ENCODE data around the gene EIF4B. TPM values are rescaled to one million over a fixed set of nuclear protein-coding genes. Genes with fewer than 3 reads are reported as not detected.

EIF4B gene
- total and polyA plus RNA-seq, 9 of the 15 experiments (the other 6 are each of a cell fraction or from before 2014, with no cell fraction given), result 138 to 669 (median 552) TPM

- no TSS peak for BruUV-seq (replicated peaks)
- Histone ChIP-seq H3K79me2 (ENCODE audit: control insufficient read depth, insufficient read depth, low read length) (no peaks in the 10 kb centered on the region), H3K4me1 (replicated peaks in 1 of 2; ENCODE audit: control insufficient read depth in 2 of 2, insufficient read depth in 2 of 2, low read length in 2 of 2) (peaks cover 22 to 23% of the 10 kb centered on the region in 2 experiments), H3K27me3 (ENCODE audit: control insufficient read depth in 2 of 2, insufficient read depth in 2 of 2, low read length in 2 of 2) (no peaks in the 10 kb centered on the region; a peak in 1 of 5 replicates), H3K9ac (ENCODE audit: insufficient read depth in 1 of 2, low read depth in 2 of 2, low read length in 2 of 2) (0 out of 4 replicates have a peak overlapping the region, but pooled peaks of 1 of the 2 experiments have one; percentile 54), H3K4me2 (ENCODE audit: insufficient read depth, low read length) (no peak overlapping the region), H3K9me3 (replicated peaks; ENCODE audit: control insufficient read depth, insufficient read depth, low read depth, low read length) (no peaks in the 10 kb centered on the region), H3K27ac (ENCODE audit: extremely low read depth, low read depth, low read length) (no peak overlapping the region), H3K9me1 (ENCODE audit: control insufficient read depth, insufficient read depth, low read length) (no peaks in the 10 kb centered on the region), H4K20me1 (replicated peaks; ENCODE audit: control insufficient read depth, insufficient read depth, low read length) (no peaks in the 10 kb centered on the region), H3K4me3 (no peak overlapping the region), H2AFZ (ENCODE audit: low read depth, low read length) (no peak overlapping the region), H3K36me3 (ENCODE audit: control insufficient read depth, insufficient read depth, low read length) (peaks cover 9% of the 10 kb centered on the region; the same call in 2 of the 3 replicates)
- no peak for TF ChIP-seq KAT8 (IDR thresholded peaks at IDR 0.05; ENCODE audit: low read depth)
- TF ChIP-seq TRIM24 (IDR thresholded peaks at IDR 0.05), result no peak
- no peak for TF ChIP-seq SIX5 (IDR thresholded peaks at IDR 0.05; ENCODE audit: borderline replicate concordance in 1 of 2, insufficient read depth in 1 of 2, low read depth in 1 of 2, low read length in 2 of 2)
- TF ChIP-seq POU5F1 (IDR thresholded peaks at IDR 0.05; ENCODE audit: borderline replicate concordance, low read depth, low read length, partially characterized antibody), result no peak
- TF ChIP-seq DLX4 (CRISPR knock-in tag; IDR thresholded peaks at IDR 0.05), result no peak
- no peak for TF ChIP-seq RHOXF2B (CRISPR knock-in tag; conservative IDR thresholded peaks at IDR 0.05)
- TF ChIP-seq ZNF347 (CRISPR knock-in tag; IDR thresholded peaks at IDR 0.05; ENCODE audit: low read depth), result no peak
- FAIRE-seq (no peak), ATAC-seq (no peak), DNase-seq (ENCODE audit: extremely low read depth in 1 of 4, low spot score in 3 of 4) (no peak)
- ChIA-PET POLR2A (interaction anchor here (0.7 to 1.4 kb wide), 3 partner anchors 11 to 122 kb away, joined by 3 to 5 read pairs (median 3); partner anchors contain the start of gene SPRYD3), CTCF (ENCODE audit: low intra/inter-chr PET ratio) (no interaction called here)
- intact Hi-C loops (cut with micrococcal nuclease) (loop anchor here (2.0 to 10.0 kb wide), 2 partner anchors 91 to 437 kb away; partner anchors contain the start of genes NPFF and TARBP2), in situ Hi-C loops (cut with MboI) (loop anchor here (5.0 to 10.0 kb wide), 3 partner anchors 34 to 219 kb away; partner anchors contain the start of genes ITGB7 and SOAT2)
- 70% methylated on average over 10 of the region's 13 CpGs for WGBS (ENCODE audit: insufficient coverage, low coverage, missing lambda C conversion rate)
Observed at GRCh38 chr12:53067993-53068770, 61.9 kb downstream of the EIF4B start.
